HCT116 (cell line): ENCODE results near the gene PTPRQ. TPM values are rescaled to one million over a fixed set of nuclear protein-coding genes. Genes with fewer than 3 reads are reported as not detected.

ENCODE experiments used
- ATAC-seq: fragments of 200-7000 bp; cut with Tn5 transposase; 2 replicates; pipeline ENCODE4 v1.9.1; 2020; ENCODE audit warnings: mild to moderate bottlenecking, moderate library complexity
- BruUV-seq: library from RNA; stranded (reverse); fragments of 400-500 nt; replicated peaks from 2 replicates; lab custom pipeline; 2021; lab: Mats Ljungman, UMichigan
- CTCF ChIA-PET: fragments of 300-600 bp; sonication (Branson Sonifier 250); formaldehyde crosslinking; loops from one replicate; lab custom pipeline; 2021; ENCODE audit warnings: antibody characterized with exemption; lab: Charles Lee
- POLR2A ChIA-PET: fragments of 300-600, 350-600 bp; sonication (Branson Sonifier 250); formaldehyde crosslinking; loops from one replicate; lab custom pipeline; 2021; ENCODE audit warnings: antibody characterized with exemption; lab: Charles Lee
- RAD21 ChIA-PET, 2 experiments: fragments of 300-600 bp; sonication (Branson Sonifier 250); formaldehyde crosslinking; loops; one replicate each; lab custom pipeline; 2023; ENCODE audit warnings: low total read pairs in 2 of 2; ENCODE audit not compliant: uncharacterized antibody in 2 of 2, unreplicated experiment in 2 of 2, low non-redundant PET in 1 of 2; lab: Charles Lee
- DNase-seq: peaks from one replicate; pipeline ENCODE4 v3.0.0-alpha.2; 2010; ENCODE audit warnings: low read depth, low spot score
- H2AFZ ChIP-seq: fragments of 200-600 bp; shearing (Covaris generic), sonication (generic); 2 replicates; pipeline ENCODE4 v1.6.1; 2017; ENCODE audit warnings: low read depth, mixed run types, mixed read lengths, antibody characterized with exemption, low read length; ENCODE audit not compliant: poor library complexity, severe bottlenecking
- H3K27ac ChIP-seq: 2 replicates; pipeline ENCODE4 v1.5.1; 2012; ENCODE audit warnings: low read depth, low read length
- H3K27me3 ChIP-seq: fragments of 200-600 bp; sonication (generic); 2 replicates; pipeline ENCODE4 v1.6.1; 2016; ENCODE audit warnings: mixed run types, low read length, mixed read lengths; ENCODE audit not compliant: insufficient read depth
- H3K36me3 ChIP-seq, 2 experiments: fragments of 200-500 bp in 1 of 2; fragments of 200-600 bp in 1 of 2; sonication (Bioruptor generic) in 1 of 2; sonication (generic) in 1 of 2; 2 replicates each; pipeline versions ENCODE4 v1.5.1 to v1.6.1; 2014 to 2016; ENCODE audit warnings: low read length in 2 of 2, inconsistent platforms in 1 of 2, mixed read lengths in 1 of 2, mixed run types in 1 of 2; ENCODE audit not compliant: insufficient read depth in 2 of 2, control insufficient read depth in 1 of 2
- H3K4me1 ChIP-seq, 2 experiments: fragments of 200-600 bp in 1 of 2; sonication (generic) in 1 of 2; 2 replicates each; pipeline versions ENCODE4 v1.5.1 to v1.6.1; 2012 to 2017; ENCODE audit warnings: low read length in 2 of 2, inconsistent platforms in 1 of 2, mild to moderate bottlenecking in 1 of 2, mixed read lengths in 1 of 2, mixed run types in 1 of 2, moderate library complexity in 1 of 2; ENCODE audit not compliant: insufficient read depth in 2 of 2, control insufficient read depth in 1 of 2
- H3K4me2 ChIP-seq: fragments of 200-600 bp; sonication (generic); 2 replicates; pipeline ENCODE4 v1.6.1; 2017; ENCODE audit warnings: mixed run types, low read length, mixed read lengths
- H3K4me3 ChIP-seq, 2 experiments: fragments of 200-600 bp in 1 of 2; sonication (generic) in 1 of 2; replicated peaks in 1 of 2; 2 replicates each; pipeline ENCODE4 v1.5.1; 2011 to 2016; ENCODE audit warnings: low read length in 2 of 2, control low read depth in 1 of 2, low read depth in 1 of 2, mild to moderate bottlenecking in 1 of 2, mixed read lengths in 1 of 2, mixed run types in 1 of 2
- H3K79me2 ChIP-seq: fragments of 200-600 bp; sonication (generic); 2 replicates; pipeline ENCODE4 v1.6.1; 2017; ENCODE audit warnings: mild to moderate bottlenecking, mixed run types, low read length, moderate library complexity, mixed read lengths; ENCODE audit not compliant: insufficient read depth
- H3K9ac ChIP-seq: fragments of 200-600 bp; sonication (generic); 2 replicates; pipeline ENCODE4 v1.6.1; 2016; ENCODE audit warnings: low read length, mixed read lengths
- H3K9me2 ChIP-seq: fragments of 200-600 bp; sonication (generic), shearing (Covaris generic); 2 replicates; pipeline ENCODE4 v1.6.1; 2017; ENCODE audit warnings: mixed run types, mild to moderate bottlenecking, moderate library complexity; ENCODE audit not compliant: insufficient read depth
- H3K9me3 ChIP-seq, 2 experiments: fragments of 200-500 bp in 1 of 2; fragments of 200-600 bp in 1 of 2; sonication (Bioruptor generic) in 1 of 2; sonication (generic) in 1 of 2; 2 replicates each; pipeline ENCODE4 v1.6.1; 2014 to 2017; ENCODE audit warnings: low read length in 2 of 2, mixed read lengths in 2 of 2, inconsistent platforms in 1 of 2, low read depth in 1 of 2, mild to moderate bottlenecking in 1 of 2, mixed run types in 1 of 2, moderate library complexity in 1 of 2; ENCODE audit not compliant: control insufficient read depth in 1 of 2, insufficient read depth in 1 of 2
- H4K20me1 ChIP-seq: fragments of 200-600 bp; sonication (generic), shearing (Covaris generic); 2 replicates; pipeline ENCODE4 v1.6.1; 2017; ENCODE audit warnings: mixed run types, mild to moderate bottlenecking, moderate library complexity; ENCODE audit not compliant: insufficient read depth
- CBX3 ChIP-seq: IDR thresholded peaks from 2 replicates; pipeline ENCODE4 v1.6.1; 2012; ENCODE audit warnings: low read depth
- EGR1 ChIP-seq: IDR thresholded peaks from 2 replicates; pipeline ENCODE4 v1.6.1; 2012; ENCODE audit warnings: low read depth
- ELF1 ChIP-seq: IDR thresholded peaks from 2 replicates; pipeline ENCODE4 v1.6.1; 2012; ENCODE audit warnings: low read depth, borderline replicate concordance
- EZH2 ChIP-seq: fragments of 200-600 bp; sonication (generic); IDR thresholded peaks from 2 replicates; pipeline ENCODE4 v1.6.1; 2017; ENCODE audit warnings: antibody characterized with exemption, mixed run types
- FOSL1 ChIP-seq: IDR thresholded peaks from 2 replicates; pipeline ENCODE4 v1.6.1; 2012; ENCODE audit warnings: low read depth
- JUND ChIP-seq: IDR thresholded peaks from 2 replicates; pipeline ENCODE4 v1.6.1; 2012
- POLR2A ChIP-seq: IDR thresholded peaks from 2 replicates; pipeline ENCODE4 v1.7.0; 2011; ENCODE audit warnings: borderline replicate concordance; ENCODE audit not compliant: insufficient read depth, insufficient read length; ENCODE audit errors: extremely low read depth
- POLR2AphosphoS5 ChIP-seq: IDR thresholded peaks from 2 replicates; pipeline ENCODE4 v1.6.1; 2011; ENCODE audit warnings: mild to moderate bottlenecking, low read depth, low read length, moderate library complexity
- RAD21 ChIP-seq: IDR thresholded peaks from 2 replicates; pipeline ENCODE4 v1.6.1; 2012; ENCODE audit warnings: low read depth, mild to moderate bottlenecking
- SIN3A ChIP-seq: IDR thresholded peaks from 2 replicates; pipeline ENCODE4 v1.6.1; 2012; ENCODE audit warnings: low read depth
- SRF ChIP-seq: IDR thresholded peaks from 2 replicates; pipeline ENCODE4 v1.6.1; 2012; ENCODE audit warnings: low read depth
- TCF7L2 ChIP-seq: IDR thresholded peaks from 2 replicates; pipeline ENCODE4 v1.7.0; 2011; ENCODE audit warnings: borderline replicate concordance, inconsistent platforms; ENCODE audit not compliant: insufficient read depth, insufficient read length; ENCODE audit errors: extremely low read depth
- YY1 ChIP-seq: IDR thresholded peaks from 2 replicates; pipeline ENCODE4 v1.6.1; 2011; ENCODE audit warnings: low read length, low read depth, moderate library complexity, mild to moderate bottlenecking; ENCODE audit not compliant: insufficient replicate concordance; ENCODE audit errors: extremely low read depth
- ZFX ChIP-seq: fragments of 450-650 bp; IDR thresholded peaks from 2 replicates; pipeline ENCODE4 v1.6.1; 2017
- intact Hi-C: fragments of 100-400 bp; cut with micrococcal nuclease; formaldehyde crosslinking; loops from 2 replicates; pipeline ENCODE4 v1.10.0; 2022
- total RNA-seq: library from RNA; stranded (reverse); gene quantifications from one replicate; pipeline ENCODE4 v1.2.1, GENCODE V29; 2021; ENCODE audit not compliant: unreplicated experiment
- TF ChIP-seq, protein P1 (sequence below), 3 experiments: fragments of 200-600 bp in 1 of 3; sonication (generic) in 1 of 3; IDR thresholded peaks in 2 of 3; conservative IDR thresholded peaks in 1 of 3; 2 replicates each; pipeline ENCODE4 v1.5.1; 2012 to 2017; ENCODE audit warnings: low read depth in 2 of 3, low read length in 2 of 3, antibody characterized with exemption in 1 of 3, borderline replicate concordance in 1 of 3, control low read depth in 1 of 3, mild to moderate bottlenecking in 1 of 3, mixed read lengths in 1 of 3, mixed run types in 1 of 3, moderate library complexity in 1 of 3; ENCODE audit not compliant: insufficient read depth in 1 of 3
- TF ChIP-seq, protein P2 (sequence below): IDR thresholded peaks from 2 replicates; pipeline ENCODE4 v1.6.1; 2012; ENCODE audit warnings: low read depth

Gene PTPRQ
- total RNA-seq, 1 experiment from 2014 or later, result not detected

DNA sequence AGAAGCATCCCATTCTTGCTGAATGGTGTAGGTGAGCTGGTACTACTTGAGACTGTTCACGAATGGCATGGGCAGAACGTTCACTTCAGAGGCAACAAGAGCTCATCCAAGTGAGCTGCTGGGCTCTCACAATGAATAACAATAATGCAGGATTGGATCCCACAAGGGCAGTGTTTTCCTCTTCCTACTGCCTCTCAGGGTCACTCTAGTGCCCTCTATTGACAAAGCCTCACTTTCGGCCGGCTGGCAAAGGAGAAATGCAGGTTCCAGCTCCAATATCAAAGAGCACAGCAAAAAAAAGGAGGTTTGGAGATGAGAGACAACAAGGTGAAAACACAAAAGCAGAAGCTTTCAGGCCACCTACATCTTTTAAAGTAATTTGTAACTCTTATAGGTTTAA lies 188.8 kb downstream of the PTPRQ start:
- H3K27ac ChIP-seq, result no peak overlapping the region
- peak; percentile 95 for ATAC-seq
- ChIA-PET RAD21 (interaction anchor here in 1 of 2 experiments (1.4 kb wide), 1 partner anchor 160 kb away, joined by 3 read pairs; no protein-coding TSS in a partner anchor), POLR2A (interaction anchor here (0.7 kb wide), 1 partner anchor 157 kb away, joined by 3 read pairs; no protein-coding TSS in a partner anchor), CTCF (interaction anchor here (0.6 to 3.9 kb wide), 22 partner anchors 10 to 625 kb away, joined by 3 to 41 read pairs (median 3); no protein-coding TSS in a partner anchor)
- TF ChIP-seq RAD21, result peak; percentile 51
- peak; percentile 60 for TF ChIP-seq TCF7L2
- TF ChIP-seq SRF, result no peak
- TF ChIP-seq, protein P1, sequence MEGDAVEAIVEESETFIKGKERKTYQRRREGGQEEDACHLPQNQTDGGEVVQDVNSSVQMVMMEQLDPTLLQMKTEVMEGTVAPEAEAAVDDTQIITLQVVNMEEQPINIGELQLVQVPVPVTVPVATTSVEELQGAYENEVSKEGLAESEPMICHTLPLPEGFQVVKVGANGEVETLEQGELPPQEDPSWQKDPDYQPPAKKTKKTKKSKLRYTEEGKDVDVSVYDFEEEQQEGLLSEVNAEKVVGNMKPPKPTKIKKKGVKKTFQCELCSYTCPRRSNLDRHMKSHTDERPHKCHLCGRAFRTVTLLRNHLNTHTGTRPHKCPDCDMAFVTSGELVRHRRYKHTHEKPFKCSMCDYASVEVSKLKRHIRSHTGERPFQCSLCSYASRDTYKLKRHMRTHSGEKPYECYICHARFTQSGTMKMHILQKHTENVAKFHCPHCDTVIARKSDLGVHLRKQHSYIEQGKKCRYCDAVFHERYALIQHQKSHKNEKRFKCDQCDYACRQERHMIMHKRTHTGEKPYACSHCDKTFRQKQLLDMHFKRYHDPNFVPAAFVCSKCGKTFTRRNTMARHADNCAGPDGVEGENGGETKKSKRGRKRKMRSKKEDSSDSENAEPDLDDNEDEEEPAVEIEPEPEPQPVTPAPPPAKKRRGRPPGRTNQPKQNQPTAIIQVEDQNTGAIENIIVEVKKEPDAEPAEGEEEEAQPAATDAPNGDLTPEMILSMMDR (IDR thresholded peaks at IDR 0.05 in 2 of 3, conservative IDR thresholded peaks at IDR 0.05 in 1 of 3; ENCODE audit: borderline replicate concordance in 1 of 3, insufficient read depth in 1 of 3, low read depth in 2 of 3, low read length in 2 of 3), result peak; percentile 37 to 69 (median 65); a peak in 5 of 6 replicates
- H3K4me1 ChIP-seq, result peaks cover 0 to 6% of the 10 kb centered on the region in 2 experiments; a peak in 2 of 4 replicates
- peak overlapping the region; percentile 96 for H2AFZ ChIP-seq
- no peaks in the 10 kb centered on the region for H3K79me2 ChIP-seq
- BruUV-seq, result no TSS peak
- intact Hi-C loops, result no loop called here
- no peak overlapping the region; the same call in 1 of the 2 replicates for H3K4me2 ChIP-seq
- no peak for DNase-seq
- H3K27me3 ChIP-seq, result no peaks in the 10 kb centered on the region
- H3K36me3 ChIP-seq, result no peaks in the 10 kb centered on the region
- no peak overlapping the region for H3K4me3 ChIP-seq
- no peak overlapping the region for H3K9ac ChIP-seq
- H4K20me1 ChIP-seq, result no peaks in the 10 kb centered on the region
- H3K9me2 ChIP-seq, result no peaks in the 10 kb centered on the region
- no peaks in the 10 kb centered on the region for H3K9me3 ChIP-seq

DNA sequence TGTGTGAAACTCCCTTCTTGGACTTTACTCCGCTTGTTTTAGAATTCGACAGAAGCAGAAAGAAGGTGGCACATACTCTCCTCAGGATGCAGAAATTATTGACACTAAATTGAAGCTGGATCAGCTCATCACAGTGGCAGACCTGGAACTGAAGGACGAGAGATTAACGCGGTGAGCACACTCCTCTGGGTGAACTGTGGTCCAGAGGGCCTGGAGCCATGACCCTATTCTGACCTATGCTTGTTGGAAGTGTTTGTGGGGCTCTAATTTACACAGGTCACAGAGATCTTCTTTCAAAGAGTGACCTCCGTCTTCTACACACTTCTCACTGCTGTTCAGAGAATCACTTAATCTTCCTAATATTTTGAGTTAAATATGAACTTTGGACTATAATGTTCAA lies 190.9 kb downstream of the PTPRQ start:
- Histone ChIP-seq H3K79me2 (no peaks in the 10 kb centered on the region), H3K4me2 (no peak overlapping the region), H3K9ac (no peak overlapping the region), H3K4me1 (peaks cover 0 to 6% of the 10 kb centered on the region in 2 experiments; a peak in 2 of 4 replicates), H4K20me1 (no peaks in the 10 kb centered on the region), H3K27ac (no peak overlapping the region), H3K36me3 (no peaks in the 10 kb centered on the region), H2AFZ (no peak overlapping the region), H3K4me3 (no peak overlapping the region), H3K9me3 (no peaks in the 10 kb centered on the region), H3K9me2 (no peaks in the 10 kb centered on the region), H3K27me3 (no peaks in the 10 kb centered on the region)
- BruUV-seq, result no TSS peak
- ATAC-seq (no peak), DNase-seq (no peak)
- ChIA-PET RAD21 (no interaction called here), CTCF (interaction anchor here (3.9 kb wide), 1 partner anchor 12 kb away, joined by 41 read pairs; no protein-coding TSS in a partner anchor), POLR2A (no interaction called here)
- intact Hi-C loops, result no loop called here
- TF ChIP-seq RAD21 (no peak), EZH2 (no peak), ZFX (no peak), CBX3 (no peak), POLR2AphosphoS5 (no peak), FOSL1 (no peak), ELF1 (no peak), JUND (no peak), EGR1 (no peak), POLR2A (no peak), YY1 (no peak), SIN3A (no peak), SRF (no peak)
- TF ChIP-seq, protein P2, sequence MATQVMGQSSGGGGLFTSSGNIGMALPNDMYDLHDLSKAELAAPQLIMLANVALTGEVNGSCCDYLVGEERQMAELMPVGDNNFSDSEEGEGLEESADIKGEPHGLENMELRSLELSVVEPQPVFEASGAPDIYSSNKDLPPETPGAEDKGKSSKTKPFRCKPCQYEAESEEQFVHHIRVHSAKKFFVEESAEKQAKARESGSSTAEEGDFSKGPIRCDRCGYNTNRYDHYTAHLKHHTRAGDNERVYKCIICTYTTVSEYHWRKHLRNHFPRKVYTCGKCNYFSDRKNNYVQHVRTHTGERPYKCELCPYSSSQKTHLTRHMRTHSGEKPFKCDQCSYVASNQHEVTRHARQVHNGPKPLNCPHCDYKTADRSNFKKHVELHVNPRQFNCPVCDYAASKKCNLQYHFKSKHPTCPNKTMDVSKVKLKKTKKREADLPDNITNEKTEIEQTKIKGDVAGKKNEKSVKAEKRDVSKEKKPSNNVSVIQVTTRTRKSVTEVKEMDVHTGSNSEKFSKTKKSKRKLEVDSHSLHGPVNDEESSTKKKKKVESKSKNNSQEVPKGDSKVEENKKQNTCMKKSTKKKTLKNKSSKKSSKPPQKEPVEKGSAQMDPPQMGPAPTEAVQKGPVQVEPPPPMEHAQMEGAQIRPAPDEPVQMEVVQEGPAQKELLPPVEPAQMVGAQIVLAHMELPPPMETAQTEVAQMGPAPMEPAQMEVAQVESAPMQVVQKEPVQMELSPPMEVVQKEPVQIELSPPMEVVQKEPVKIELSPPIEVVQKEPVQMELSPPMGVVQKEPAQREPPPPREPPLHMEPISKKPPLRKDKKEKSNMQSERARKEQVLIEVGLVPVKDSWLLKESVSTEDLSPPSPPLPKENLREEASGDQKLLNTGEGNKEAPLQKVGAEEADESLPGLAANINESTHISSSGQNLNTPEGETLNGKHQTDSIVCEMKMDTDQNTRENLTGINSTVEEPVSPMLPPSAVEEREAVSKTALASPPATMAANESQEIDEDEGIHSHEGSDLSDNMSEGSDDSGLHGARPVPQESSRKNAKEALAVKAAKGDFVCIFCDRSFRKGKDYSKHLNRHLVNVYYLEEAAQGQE, result no peak
